Heart left ventricle (tissue), 16 donors: ENCODE results near the gene SSBP3. TPM values are rescaled to one million over a fixed set of nuclear protein-coding genes. Genes with fewer than 3 reads are reported as not detected.
A peak's percentile ranks its signal among the peaks of the same experiment; 100 is the strongest.

ENCODE experiments used
- ATAC-seq, 4 donors: fragments of 200-7000 bp; cut with Tn5 transposase; one replicate each; pipeline ENCODE4 v1.9.1; 2020 to 2022; ENCODE audit warnings: moderate library complexity in 4 of 4, mild to moderate bottlenecking in 3 of 4, moderate number of reproducible peaks in 1 of 4
- DNase-seq, 5 donors: peaks; one replicate each; pipeline ENCODE4 v3.0.0-alpha.2; 2020
- H3K27ac ChIP-seq, 12 donors: fragments of 200-600 bp; sonication (generic) in 4 of 12; one replicate each; pipeline versions ENCODE4 v1.5.0 to v1.8.0; 2016 to 2022; ENCODE audit warnings: mild to moderate bottlenecking in 2 of 12
- H3K27me3 ChIP-seq, 9 donors: fragments of 200-600 bp; sonication (generic) in 2 of 9; one replicate each; pipeline versions ENCODE4 v1.5.1 to v1.8.0; 2016 to 2022; ENCODE audit warnings: mild to moderate bottlenecking in 3 of 9
- H3K36me3 ChIP-seq, 9 donors: fragments of 200-600 bp; sonication (generic) in 2 of 9; one replicate each; pipeline versions ENCODE4 v1.5.0 to v1.8.0; 2018 to 2022; ENCODE audit warnings: mild to moderate bottlenecking in 2 of 9
- H3K4me1 ChIP-seq, 12 donors: fragments of 200-600 bp; sonication (generic) in 4 of 12; one replicate each; pipeline versions ENCODE4 v1.5.0 to v1.8.0; 2016 to 2022; ENCODE audit warnings: mild to moderate bottlenecking in 3 of 12
- H3K4me3 ChIP-seq, 12 donors: fragments of 200-600 bp; sonication (generic) in 4 of 12; one replicate each; pipeline versions ENCODE4 v1.5.0 to v1.8.0; 2017 to 2022; ENCODE audit warnings: mild to moderate bottlenecking in 9 of 12, moderate library complexity in 4 of 12
- H3K9me3 ChIP-seq, 12 donors: fragments of 200-600 bp; sonication (generic) in 4 of 12; one replicate each; pipeline versions ENCODE4 v1.5.0 to v1.8.0; 2016 to 2022; ENCODE audit warnings: mild to moderate bottlenecking in 1 of 12
- CTCF ChIP-seq, 12 donors: fragments of 200-600 bp; sonication (generic) in 4 of 12; IDR thresholded peaks; one replicate each; pipeline versions ENCODE4 v1.5.0 to v1.8.0; 2018 to 2022; ENCODE audit warnings: antibody characterized with exemption in 12 of 12, mild to moderate bottlenecking in 5 of 12
- POLR2A ChIP-seq, 2 donors: fragments of 450-650 bp; IDR thresholded peaks; one replicate each; pipeline ENCODE4 v1.6.1; 2017; ENCODE audit warnings: antibody characterized with exemption in 2 of 2, mild to moderate bottlenecking in 2 of 2, moderate library complexity in 2 of 2
- whole genome bisulfite sequencing, 4 donors: extraction: QIAGEN DNeasy Blood & Tissue Kit in 2 of 4; methylation state at CpG; one replicate each; pipeline versions ENCODE4 v1.1.5 to v1.1.7; 2013 to 2018; 5-methylcytosine and 5-hydroxymethylcytosine counted together
- intact Hi-C, 10 donors: fragments of 100-400 bp; cut with DNase I; formaldehyde crosslinking; loops; one replicate each; pipeline versions ENCODE4 v1.11.1 to v1.14.2; 2022
- polyA plus RNA-seq, 2 donors: library from polyadenylated mRNA; stranded (reverse); fragments of 200-250 nt; gene quantifications; one replicate each; pipeline ENCODE4 v1.2.3, GENCODE V29; 2013
- total RNA-seq, 9 donors: library from RNA; depleted of rRNA in 2 of 9; stranded (reverse); fragments of >200 nt in 2 of 9; fragmentation: NEBNext Ultra II Directional in 3 of 9; extraction: Animal tissue kit (Norgen Biotek cat#: 25700) in 3 of 9; gene quantifications; one replicate each; pipeline versions ENCODE4 v1.1.0 to v1.2.4, GENCODE V29; 2016 to 2023
- donor health status: ischemic (EF 13 %, LVEDD 7.1; RV severe dilation, severe dysfunction).
- donor health status: healthy with polysubstance abuse.
- donor health status: DM: no; HTN: yes; CAD: no.
- donor health status: DM: no; HTN: no; CAD: no.
- donor health status: ischemic (EF 25% LVEDD 6.9; RV normal size, moderate dysfunction).
- donor health status: ischemic (EF 25% LVEDD 5.7; RV mildly dilated, moderate dysfunction).
- donor health status: healthy.
- donor health status: DM: yes; HTN: yes; CAD: no.
- donor health status: ischemic (EF 35%, LVEDD 5.7; RV mildly dilated, moderate dysfunction).
- donor health status: nonischemic (EF 11% LVEDD 7.7; RV severe dilation, severe dysfunction).
- donor health status: DM: yes; HTN: yes; CAD: no.
- donor health status: PGD.
- donor health status: ischemic (EF 29% LVEDD 5.4; RV normal size, mild dysfunction).
- donor health status: nonischemic (EF 23%, LVEDD 6.1; RV moderate dilation, normal function).

SSBP3 gene
- total and polyA plus RNA-seq, 11 donors, result 20.8 to 61.8 (median 48.1) TPM

- no peak for ATAC-seq
- TF ChIP-seq POLR2A (IDR thresholded peaks at IDR 0.05), result no peak
- TF ChIP-seq CTCF (IDR thresholded peaks at IDR 0.05), result no peak
- Histone ChIP-seq H3K27ac (peak overlapping the region in 6 of 12 donors; percentile 12 to 78 (median 38)), H3K4me1 (peaks cover 16 to 100% (median 88%) of the 10 kb centered on the region in 12 donors), H3K36me3 (no peaks in the 10 kb centered on the region), H3K9me3 (no peaks in the 10 kb centered on the region), H3K4me3 (no peak overlapping the region), H3K27me3 (no peaks in the 10 kb centered on the region)
- 47 to 57% (median 54%) methylated on average over 13 to 14 of the region's 14 CpGs for WGBS, 4 donors
- DNase-seq, result no peak
- intact Hi-C loops, result no loop called here
Observed at GRCh38 chr1:54327386-54328065, 78.7 kb downstream of the SSBP3 start.

- ATAC-seq, result no peak
- Histone ChIP-seq H3K27ac (peak overlapping the region in 11 of 12 donors; percentile 35 to 78 (median 48)), H3K9me3 (no peaks in the 10 kb centered on the region), H3K4me3 (no peak overlapping the region), H3K27me3 (no peaks in the 10 kb centered on the region), H3K36me3 (no peaks in the 10 kb centered on the region), H3K4me1 (peaks cover 11 to 92% (median 81%) of the 10 kb centered on the region in 12 donors)
- TF ChIP-seq CTCF (IDR thresholded peaks at IDR 0.05) (no peak), POLR2A (IDR thresholded peaks at IDR 0.05) (no peak)
- WGBS, 4 donors, result 60 to 66% (median 63%) methylated on average over 12 of the region's 12 CpGs
- intact Hi-C loops, result no loop called here
- no peak for DNase-seq
Observed at GRCh38 chr1:54326543-54327385, 79.4 kb downstream of the SSBP3 start.

DNA sequence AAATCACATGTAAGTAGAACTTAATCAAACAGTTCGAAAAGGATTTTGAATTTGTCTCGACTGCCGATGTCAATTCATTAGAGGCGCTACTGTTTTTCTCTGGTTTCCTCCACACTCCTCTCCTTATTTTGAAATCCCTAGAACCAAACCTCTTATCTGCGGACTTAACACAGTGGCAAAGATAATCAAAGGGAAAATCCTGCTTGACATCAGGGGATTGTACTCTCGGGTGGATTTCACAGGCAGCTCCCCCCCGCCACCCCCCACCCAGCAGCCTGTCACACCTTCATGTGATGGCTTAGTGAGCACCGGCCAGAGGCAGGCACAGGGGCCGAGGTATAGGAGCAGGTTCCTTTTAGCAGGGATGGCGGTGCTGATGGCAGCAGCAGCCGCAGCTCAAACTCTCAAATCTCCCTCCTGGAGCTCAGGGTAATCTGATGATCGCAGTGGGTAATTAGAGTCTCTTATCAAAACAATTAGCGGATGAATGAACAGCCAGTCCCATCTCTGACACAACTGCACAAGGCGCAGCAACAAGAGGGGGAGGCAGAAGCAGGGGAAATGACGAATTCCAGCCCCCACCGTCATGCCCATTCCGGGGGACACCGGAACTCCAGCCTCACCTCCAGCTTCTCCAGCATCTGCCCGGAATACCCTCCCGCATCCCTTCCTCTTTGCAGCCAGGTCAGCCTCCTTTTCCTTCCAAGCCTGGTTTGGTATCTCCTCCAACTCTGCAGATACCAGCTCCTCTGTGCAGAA is 80.3 kb downstream of the SSBP3 start:
- TF ChIP-seq POLR2A (IDR thresholded peaks at IDR 0.05), result no peak
- no peak for TF ChIP-seq CTCF (IDR thresholded peaks at IDR 0.05)
- Histone ChIP-seq H3K27ac (peak overlapping the region in 11 of 12 donors; percentile 35 to 78 (median 48)), H3K9me3 (no peaks in the 10 kb centered on the region), H3K36me3 (no peaks in the 10 kb centered on the region), H3K4me3 (no peak overlapping the region), H3K4me1 (peaks cover 10 to 86% (median 72%) of the 10 kb centered on the region in 12 donors), H3K27me3 (no peaks in the 10 kb centered on the region)
- DNase-seq, result no peak
- ATAC-seq, result peak in 2 of 4 donors; percentile 6 to 68
- intact Hi-C loops, result no loop called here
- 66 to 74% (median 69%) methylated on average over 20 of the region's 20 CpGs for WGBS, 4 donors
